GM18505 (cell line): ENCODE measurements around the gene SUN1.

ENCODE experiments used
- ATAC-seq: cut with Tn5 transposase; IDR thresholded peaks from one replicate; pipeline ENCODE4 v1.9.1; 2021; ENCODE audit not compliant: unreplicated experiment
- POLR2A ChIP-seq: IDR thresholded peaks from 4 replicates; pipeline ENCODE4 v1.6.1; 2011; ENCODE audit warnings: borderline replicate concordance; ENCODE audit not compliant: insufficient read depth, insufficient read length; ENCODE audit errors: extremely low read depth

SUN1 gene

DNA sequence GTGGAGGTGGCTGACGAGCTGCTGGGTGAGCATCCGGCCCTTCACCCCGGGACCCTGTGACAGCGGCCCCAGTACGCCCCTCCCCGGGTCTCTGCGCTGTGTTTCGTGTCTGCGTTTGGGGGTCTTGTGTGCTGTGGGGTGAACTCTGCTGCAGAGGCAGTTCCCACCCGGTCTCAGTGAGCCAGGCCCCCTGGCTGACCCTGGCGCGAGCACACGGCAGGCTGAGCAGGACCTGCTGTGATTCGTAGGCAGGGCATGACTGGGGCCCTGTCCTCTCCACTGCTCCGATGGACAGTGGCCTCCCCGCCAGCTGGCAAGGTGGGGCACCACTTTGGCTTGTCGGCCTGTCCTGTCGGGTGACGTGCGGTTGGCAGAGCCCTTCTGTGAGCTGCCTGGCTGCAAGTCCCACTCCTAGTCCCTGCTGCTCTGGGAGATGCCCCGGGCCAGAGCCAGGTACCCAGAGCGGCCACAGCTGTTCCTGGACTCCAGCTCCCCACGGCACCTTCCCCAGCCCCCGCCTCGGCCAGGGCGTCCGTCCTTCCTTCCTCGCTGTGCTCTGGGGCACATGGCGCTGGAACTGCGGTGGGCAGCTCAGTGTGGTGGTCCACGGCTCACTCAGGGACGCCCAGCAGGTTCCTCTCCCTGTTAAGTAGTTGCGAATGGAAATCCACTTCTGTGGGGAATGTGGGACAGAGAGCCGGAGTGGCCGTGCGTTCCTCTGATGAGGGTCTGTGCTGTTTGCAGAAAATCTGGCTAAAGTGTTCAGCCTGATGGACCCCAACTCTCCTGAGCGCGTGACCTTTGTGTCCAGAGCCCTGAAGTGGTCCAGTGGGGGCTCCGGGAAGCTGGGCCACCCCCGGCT lies 54.6 kb downstream of the SUN1 start:
- TF ChIP-seq POLR2A, result no peak
- no peak for ATAC-seq

DNA sequence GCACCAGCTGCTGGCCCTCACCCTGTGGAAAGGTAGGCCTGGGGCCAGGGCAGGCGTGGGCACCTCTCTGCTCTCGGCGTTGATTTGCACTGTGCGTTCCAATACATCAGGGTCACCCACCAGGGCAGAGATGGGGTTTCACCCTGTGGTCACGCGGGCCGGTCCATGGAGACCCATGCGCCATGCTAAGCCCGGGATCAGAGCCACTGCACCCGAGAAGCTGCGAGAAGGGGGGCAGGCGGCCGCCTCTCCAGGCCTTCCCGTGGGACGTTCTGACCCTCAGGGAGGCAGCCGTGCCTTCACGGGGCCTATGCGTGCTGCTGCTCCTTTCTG lies 55.2 kb downstream of the SUN1 start:
- TF ChIP-seq POLR2A, result no peak
- ATAC-seq, result no peak

DNA sequence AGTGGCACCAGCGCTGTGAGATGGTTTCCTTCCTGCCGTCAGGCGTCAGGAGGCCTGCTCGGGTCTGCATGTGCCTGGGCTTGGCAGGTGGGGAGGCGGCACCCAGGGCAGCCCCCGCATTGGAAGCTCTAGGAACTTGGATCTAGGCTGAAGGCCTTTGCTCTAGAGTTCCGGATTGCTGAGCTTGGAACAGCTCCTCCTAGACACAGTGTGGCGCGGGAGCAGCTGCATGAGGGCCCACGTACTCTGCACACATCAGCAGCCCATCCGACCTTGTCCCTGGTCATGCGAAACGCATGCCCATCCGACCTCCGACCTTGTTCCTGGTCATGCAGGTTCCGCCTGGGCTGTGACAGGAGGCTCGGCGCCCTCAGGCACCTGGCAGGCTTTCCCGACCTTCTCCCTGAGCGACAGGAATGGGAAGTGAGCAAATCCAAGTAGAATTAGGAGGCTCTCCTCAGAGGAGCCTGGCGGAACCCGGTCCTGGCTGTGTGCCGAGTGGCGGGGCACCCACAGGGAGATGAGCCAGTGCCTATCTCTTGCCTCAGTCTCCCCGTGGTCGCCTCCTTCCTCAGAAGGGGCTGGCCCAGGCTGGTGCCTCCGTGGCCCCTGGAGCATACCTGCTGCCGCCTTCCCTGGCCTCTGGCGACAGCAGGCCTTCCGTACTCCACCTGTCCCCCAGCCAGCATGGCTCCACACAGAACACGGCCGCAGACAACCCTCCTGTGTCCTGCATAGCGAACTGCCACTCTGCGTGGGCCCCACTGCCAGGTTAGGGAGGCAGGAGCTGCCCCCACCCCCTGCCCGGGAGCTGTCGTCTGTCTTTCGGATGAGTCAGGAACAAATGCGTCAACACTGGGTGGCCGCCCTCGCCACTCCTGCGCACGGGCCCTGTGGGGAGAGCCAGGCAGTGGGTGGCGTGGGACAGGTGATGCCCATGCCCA lies 56.1 kb downstream of the SUN1 start:
- no peak for TF ChIP-seq POLR2A
- ATAC-seq, result no peak

DNA sequence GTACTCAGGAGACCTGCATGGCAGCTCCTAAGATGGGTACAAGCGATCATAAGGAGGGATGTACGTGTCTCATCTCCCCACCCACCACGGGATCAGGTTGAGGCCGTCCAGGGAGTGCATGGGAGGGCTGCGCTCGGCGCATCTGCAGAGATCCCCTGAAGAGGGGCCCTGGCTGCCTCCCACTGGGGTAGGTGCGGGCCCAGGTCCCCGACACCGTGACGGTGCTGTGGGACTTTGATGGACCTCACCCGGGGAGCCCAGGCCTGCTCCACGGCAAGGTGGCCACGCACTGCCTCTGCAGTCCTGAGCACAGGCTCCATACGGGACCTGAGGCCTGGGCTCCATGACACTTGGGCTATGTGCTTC lies 56.7 kb downstream of the SUN1 start:
- no peak for TF ChIP-seq POLR2A
- ATAC-seq, result no peak

DNA sequence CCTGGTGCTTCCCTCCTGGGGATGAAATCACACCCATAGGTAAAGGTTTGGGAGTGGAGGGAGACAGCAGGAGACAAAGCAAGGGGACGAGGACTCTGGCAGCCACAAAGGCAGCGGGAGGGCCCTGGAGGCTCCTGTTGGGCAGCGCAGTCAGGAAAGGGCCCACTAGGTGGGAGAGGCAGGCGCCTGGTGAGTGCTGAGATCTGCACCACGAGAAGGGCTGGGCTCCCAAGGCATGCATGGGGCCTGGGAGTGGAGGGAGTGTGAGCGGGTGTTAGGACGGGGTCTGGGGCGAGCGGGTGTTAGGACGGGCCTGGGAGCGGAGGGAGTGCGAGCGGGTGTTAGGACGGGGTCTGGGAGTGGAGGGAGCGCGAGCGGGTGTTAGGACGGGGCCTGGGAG lies 57.1 kb downstream of the SUN1 start:
- no peak for ATAC-seq

DNA sequence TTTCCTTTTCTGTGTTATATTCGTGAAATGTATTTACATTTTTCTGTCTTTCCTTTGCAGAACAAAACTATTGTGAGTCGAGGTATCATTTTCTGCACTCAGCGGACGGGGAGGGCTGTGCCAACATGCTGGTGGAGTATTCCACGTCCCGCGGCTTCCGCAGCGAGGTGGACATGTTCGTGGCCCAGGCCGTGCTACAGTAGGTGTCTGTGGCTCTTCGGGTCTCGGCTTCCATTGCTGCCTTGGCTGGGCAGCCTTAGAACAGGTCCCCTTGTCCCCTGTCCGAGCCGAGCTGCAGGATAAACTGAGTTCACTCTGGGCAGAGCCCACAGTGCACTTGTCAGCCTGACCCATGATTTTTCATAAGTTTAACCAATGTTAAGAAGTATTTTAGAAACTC lies 58.6 kb downstream of the SUN1 start:
- ATAC-seq, result no peak
- TF ChIP-seq POLR2A, result no peak

More for the DNA sequence above, 57.1 kb downstream of the SUN1 start:
- TF ChIP-seq POLR2A, result no peak

DNA sequence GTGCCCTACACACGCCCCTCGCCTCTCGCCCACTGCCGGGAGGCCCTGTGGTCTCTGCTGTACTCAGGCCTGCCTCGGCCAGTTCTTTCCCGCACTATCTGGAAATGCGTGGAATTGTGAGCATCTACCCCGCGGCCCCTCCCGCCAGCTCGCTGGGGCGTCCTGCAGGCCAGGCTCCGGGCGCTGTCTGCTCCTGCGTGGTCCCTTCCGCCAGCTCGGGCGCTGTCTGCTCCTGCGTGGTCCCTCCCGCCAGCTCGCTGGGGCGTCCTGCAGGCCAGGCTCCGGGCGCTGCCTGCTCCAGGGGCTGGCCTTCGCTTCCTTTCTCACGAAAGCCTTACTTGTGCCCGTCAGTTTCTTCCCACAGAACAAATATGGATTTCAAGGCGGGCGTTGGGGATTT lies 59.0 kb downstream of the SUN1 start:
- no peak for TF ChIP-seq POLR2A
- ATAC-seq, result no peak

DNA sequence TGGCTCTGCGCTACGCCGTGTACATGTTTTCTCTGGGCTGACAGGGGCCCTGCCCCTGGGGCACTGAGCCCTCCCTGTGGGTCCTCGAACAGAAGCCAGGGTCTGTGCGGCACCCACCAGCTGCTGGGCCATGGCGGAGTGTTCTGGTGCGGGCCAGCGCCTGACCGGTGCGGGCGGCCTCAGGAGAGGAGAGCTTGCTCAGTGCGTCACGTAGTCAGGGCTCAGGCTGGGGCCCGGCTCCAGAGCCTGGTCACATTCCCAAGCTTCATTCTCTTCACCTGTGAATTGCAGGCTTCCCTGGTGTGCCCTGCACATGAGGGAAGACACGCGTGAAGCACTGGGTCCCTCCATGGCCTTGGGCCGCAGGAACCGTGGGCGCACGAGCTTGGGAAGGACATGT lies 59.5 kb downstream of the SUN1 start:
- no peak for ATAC-seq
- TF ChIP-seq POLR2A, result no peak

DNA sequence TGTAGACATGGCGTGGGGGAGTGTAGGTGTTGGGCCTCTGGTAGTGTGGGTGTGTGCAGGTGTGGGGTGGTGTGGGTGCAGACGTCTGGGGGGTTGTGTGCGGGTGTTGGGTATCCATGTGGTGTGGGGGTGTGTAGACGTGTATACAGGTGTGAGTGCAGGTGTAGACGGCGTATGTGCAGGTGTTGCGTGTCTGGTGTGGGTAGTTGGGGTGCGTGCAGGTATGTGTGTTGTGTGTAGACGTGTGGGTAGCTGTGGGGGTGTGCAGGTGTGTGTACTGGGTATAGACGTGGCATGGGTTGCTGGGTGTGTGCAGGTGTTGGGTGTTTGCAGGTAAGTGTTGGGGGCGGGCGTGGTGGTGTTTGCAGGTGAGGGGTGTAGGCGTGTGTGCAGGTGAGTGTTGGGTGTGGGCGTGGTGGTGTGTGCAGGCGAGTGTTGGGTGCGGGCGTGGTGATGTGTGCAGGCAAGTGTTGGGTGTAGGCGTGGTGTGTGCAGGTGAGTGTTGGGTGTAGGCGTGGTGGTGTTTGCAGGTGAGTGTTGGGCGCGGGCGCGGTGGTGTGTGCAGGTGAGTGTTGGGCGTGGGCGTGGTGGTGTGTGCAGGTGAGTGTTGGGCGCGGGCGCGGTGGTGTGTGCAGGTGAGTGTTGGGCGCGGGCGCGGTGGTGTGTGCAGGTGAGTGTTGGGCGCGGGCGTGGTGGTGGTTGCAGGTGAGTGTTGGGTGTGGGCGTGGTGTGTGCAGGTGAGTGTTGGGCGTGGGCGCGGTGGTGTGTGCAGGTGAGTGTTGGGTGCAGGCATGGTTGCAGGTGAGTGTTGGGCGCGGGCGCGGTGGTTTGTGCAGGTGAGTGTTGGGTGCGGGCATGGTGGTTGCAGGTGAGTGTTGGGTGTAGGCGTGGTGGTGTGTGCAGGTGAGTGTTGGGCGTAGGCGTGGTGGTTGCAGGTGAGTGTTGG lies 60.6 kb downstream of the SUN1 start:
- no peak for TF ChIP-seq POLR2A
- no peak for ATAC-seq

DNA sequence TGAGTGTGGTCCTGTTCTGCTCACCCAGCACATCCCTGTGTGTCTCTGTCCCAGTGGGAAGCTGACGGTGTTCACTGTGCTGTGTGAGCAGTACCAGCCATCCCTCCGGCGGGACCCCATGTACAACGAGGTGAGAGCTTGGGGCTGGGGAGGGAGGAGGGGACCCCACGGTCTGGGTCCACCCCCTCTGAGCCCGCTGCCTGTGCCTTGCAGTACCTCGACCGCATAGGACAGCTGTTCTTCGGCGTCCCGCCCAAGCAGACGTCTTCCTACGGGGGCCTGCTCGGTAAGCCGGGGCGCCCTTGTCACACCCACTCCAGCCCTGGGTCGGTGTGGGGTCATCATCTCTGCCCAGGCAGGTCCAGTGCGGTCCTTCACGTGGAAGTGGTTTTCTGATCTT lies 61.4 kb downstream of the SUN1 start:
- no peak for ATAC-seq
- no peak for TF ChIP-seq POLR2A

DNA sequence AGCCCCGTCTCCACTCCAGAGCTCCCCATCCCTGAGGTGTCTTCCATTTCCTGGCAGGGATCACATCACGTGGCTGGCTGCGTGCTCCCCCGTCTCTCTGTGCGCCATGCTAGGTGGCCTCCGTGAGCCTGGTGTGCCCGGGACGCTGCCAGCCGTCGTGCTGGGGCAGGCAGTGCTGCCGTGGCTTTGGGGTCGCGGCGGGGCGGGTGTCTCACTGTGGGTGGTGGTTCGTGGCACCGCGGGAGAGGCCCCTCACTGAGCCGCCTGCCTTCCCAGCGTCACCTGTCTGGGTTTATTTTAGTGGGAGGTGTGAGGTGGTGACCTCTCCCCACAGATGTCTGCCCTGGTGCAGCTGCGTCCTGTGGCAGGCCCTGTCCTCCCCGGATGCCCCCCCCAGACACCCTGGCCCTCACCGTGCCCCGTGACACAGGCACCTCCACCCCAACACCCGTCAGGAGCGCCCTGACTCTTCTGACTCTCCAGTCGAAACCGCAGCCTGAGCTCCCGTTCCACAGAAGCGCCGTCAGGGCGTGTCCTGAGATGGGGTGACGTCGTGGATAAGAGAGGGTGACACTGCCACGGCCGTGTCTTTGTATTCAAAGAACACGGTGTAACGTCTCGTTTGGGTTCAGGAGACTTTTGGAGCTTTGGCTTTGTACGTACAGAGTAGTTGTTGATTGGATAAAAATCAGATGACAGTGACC lies 62.0 kb downstream of the SUN1 start:
- ATAC-seq, result no peak
- no peak for TF ChIP-seq POLR2A

DNA sequence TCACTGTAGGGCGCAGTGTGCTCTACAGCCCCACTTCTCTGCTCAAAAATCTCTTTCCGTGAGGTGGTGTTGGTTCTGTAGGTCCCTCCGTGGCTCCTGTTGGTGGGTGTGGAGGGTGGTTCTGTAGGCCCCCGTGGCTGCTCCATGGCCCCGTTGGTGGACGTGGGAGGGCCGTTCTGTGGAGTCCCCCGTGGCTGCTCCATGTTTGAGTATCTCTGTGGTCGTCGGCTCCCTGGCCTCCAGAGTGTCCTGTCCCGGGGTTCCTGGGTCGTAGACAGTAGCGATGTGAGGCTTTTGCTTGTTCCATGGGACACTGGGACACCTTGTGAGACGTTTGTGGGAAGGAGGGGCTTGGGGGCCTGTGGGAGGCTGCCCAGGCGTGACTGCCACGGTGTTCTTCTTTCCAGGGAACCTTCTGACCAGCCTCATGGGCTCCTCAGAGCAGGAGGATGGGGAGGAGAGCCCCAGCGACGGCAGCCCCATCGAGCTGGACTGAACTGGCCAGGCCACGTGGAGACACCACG lies 62.7 kb downstream of the SUN1 start:
- no peak for TF ChIP-seq POLR2A

DNA sequence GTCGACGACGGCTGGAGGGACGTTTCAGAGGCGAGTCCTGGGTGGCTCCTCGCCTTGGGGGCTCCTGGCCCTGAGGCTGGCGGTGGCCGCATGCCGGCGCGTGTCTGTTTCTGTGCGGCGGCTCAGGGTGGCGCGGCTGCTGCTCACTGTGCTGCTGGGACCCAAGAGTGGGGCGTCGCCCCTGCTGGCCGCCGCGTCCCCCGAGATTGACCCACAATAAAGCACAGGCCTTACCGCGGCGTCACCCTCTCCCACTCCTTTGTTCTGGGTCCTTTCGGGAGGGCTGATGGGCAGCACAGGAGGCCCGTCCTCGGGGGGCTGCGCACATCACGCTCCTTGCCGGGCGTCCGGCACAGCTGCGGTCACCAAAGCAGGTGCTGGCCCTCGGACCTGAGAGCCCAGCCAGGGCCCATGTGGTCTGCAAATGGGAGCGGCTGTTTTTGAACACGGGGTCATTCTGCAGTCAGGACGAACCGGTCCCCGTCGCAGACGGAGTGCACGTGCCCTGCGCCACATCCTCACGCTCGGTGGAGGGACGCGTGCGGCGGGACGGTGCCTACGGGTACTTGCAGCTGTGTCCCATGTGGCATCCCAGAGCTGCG lies 63.3 kb downstream of the SUN1 start:
- TF ChIP-seq POLR2A, result no peak
- no peak for ATAC-seq

More for the DNA sequence above, 62.7 kb downstream of the SUN1 start:
- ATAC-seq, result no peak
